ENCODE measurements around the gene BRI3.

GRCh38 chr7:98287486-98287959, 6.0 kb downstream of the BRI3 start:
- TF ChIP-seq CTCF (IDR thresholded peaks at IDR 0.05; ENCODE audit: borderline replicate concordance, extremely low read depth, low read length, poor library complexity, severe bottlenecking) = no peak
- no peak for TF ChIP-seq EZH2 (IDR thresholded peaks at IDR 0.05; ENCODE audit: borderline replicate concordance, low read depth, low read length, severe bottlenecking)
